PFSK-1 (cell line): ENCODE measurements around the gene MOB1B.

ENCODE experiments used
- FOXP2 ChIP-seq: optimal IDR thresholded peaks from 2 replicates; pipeline ENCODE3; 2011; ENCODE audit warnings: borderline replicate concordance, control low read depth, inconsistent platforms; ENCODE audit not compliant: insufficient read depth; ENCODE audit errors: extremely low read length, extremely low read depth
- POLR2AphosphoS5 ChIP-seq: IDR thresholded peaks from 2 replicates; pipeline ENCODE4 v1.6.1; 2012; ENCODE audit warnings: low read depth, mild to moderate bottlenecking, control low read depth, low read length, moderate library complexity
- SIN3A ChIP-seq: IDR thresholded peaks from 2 replicates; pipeline ENCODE4 v1.6.1; 2012; ENCODE audit warnings: mild to moderate bottlenecking, low read length, moderate library complexity, borderline replicate concordance; ENCODE audit not compliant: insufficient read depth
- TAF1 ChIP-seq: IDR thresholded peaks from 2 replicates; pipeline ENCODE4 v1.6.1; 2012; ENCODE audit warnings: low read length, control low read depth, borderline replicate concordance; ENCODE audit not compliant: insufficient read depth
- TF ChIP-seq, protein P1 (sequence below), 2 experiments: IDR thresholded peaks; 2 replicates each; pipeline versions ENCODE4 v1.6.1 to v1.8.0; 2011 to 2012; ENCODE audit warnings: low read depth in 2 of 2, low read length in 2 of 2, control low read depth in 1 of 2, inconsistent platforms in 1 of 2, mild to moderate bottlenecking in 1 of 2, moderate library complexity in 1 of 2; ENCODE audit not compliant: insufficient read depth in 1 of 2

Gene MOB1B

DNA sequence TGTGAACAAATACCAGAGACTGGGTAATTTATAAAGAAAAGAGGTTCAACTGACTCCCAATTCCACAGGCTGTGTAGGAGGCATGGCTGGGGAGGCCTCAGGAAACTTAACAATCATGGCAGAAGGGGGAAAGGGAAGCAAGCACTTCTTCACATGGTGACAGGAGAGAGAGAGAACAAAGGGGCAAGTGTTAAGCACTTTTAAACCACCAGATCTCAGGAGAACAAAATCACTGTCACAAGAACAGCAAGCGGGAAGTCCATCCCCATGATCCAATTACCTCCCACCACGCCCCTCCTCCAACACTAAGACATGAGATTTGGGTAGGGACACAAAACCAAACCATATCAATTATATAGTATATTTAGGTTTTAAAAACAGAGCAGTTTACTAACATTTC is 30.8 kb downstream of the MOB1B start:
- TF ChIP-seq POLR2AphosphoS5 (no peak), FOXP2 (no peak), TAF1 (no peak), SIN3A (no peak)
- TF ChIP-seq, protein P1, sequence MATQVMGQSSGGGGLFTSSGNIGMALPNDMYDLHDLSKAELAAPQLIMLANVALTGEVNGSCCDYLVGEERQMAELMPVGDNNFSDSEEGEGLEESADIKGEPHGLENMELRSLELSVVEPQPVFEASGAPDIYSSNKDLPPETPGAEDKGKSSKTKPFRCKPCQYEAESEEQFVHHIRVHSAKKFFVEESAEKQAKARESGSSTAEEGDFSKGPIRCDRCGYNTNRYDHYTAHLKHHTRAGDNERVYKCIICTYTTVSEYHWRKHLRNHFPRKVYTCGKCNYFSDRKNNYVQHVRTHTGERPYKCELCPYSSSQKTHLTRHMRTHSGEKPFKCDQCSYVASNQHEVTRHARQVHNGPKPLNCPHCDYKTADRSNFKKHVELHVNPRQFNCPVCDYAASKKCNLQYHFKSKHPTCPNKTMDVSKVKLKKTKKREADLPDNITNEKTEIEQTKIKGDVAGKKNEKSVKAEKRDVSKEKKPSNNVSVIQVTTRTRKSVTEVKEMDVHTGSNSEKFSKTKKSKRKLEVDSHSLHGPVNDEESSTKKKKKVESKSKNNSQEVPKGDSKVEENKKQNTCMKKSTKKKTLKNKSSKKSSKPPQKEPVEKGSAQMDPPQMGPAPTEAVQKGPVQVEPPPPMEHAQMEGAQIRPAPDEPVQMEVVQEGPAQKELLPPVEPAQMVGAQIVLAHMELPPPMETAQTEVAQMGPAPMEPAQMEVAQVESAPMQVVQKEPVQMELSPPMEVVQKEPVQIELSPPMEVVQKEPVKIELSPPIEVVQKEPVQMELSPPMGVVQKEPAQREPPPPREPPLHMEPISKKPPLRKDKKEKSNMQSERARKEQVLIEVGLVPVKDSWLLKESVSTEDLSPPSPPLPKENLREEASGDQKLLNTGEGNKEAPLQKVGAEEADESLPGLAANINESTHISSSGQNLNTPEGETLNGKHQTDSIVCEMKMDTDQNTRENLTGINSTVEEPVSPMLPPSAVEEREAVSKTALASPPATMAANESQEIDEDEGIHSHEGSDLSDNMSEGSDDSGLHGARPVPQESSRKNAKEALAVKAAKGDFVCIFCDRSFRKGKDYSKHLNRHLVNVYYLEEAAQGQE (IDR thresholded peaks at IDR 0.05; ENCODE audit: insufficient read depth in 1 of 2, low read depth in 2 of 2, low read length in 2 of 2) = no peak

DNA sequence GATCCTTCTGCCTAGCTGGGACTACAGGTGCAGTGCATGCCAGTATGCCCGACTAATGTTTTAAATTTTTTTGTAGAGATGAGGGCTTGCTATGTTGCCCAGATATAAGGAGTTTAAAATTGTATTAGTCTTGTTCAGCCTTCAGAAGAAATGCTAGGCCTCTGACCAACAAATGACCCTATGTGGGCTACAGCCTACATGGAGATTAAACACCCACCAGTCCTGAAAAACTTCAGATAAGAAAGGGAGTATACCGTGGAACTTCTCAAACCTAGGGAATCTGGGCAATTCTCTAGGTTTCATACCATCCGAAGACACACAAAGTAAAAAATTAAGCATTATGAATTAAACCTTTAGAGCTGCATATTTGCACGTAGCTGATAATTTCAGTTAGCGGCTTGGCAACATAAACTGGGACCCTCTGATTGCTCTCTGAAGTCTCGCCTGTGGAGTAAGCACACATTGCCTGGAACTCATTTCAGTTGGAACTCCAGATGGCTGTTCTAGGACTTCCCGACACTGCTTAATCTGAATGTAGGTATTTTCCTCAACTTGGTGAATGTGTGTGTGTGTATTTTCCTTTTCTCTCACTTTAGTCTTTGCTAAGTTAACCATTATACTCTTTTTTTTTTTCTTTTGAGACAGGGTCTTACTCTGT is 33.0 kb downstream of the MOB1B start:
- no peak for TF ChIP-seq TAF1
- TF ChIP-seq, protein P1 (IDR thresholded peaks at IDR 0.05; ENCODE audit: insufficient read depth in 1 of 2, low read depth in 2 of 2, low read length in 2 of 2) = no peak
- no peak for TF ChIP-seq FOXP2
- no peak for TF ChIP-seq SIN3A
- no peak for TF ChIP-seq POLR2AphosphoS5

DNA sequence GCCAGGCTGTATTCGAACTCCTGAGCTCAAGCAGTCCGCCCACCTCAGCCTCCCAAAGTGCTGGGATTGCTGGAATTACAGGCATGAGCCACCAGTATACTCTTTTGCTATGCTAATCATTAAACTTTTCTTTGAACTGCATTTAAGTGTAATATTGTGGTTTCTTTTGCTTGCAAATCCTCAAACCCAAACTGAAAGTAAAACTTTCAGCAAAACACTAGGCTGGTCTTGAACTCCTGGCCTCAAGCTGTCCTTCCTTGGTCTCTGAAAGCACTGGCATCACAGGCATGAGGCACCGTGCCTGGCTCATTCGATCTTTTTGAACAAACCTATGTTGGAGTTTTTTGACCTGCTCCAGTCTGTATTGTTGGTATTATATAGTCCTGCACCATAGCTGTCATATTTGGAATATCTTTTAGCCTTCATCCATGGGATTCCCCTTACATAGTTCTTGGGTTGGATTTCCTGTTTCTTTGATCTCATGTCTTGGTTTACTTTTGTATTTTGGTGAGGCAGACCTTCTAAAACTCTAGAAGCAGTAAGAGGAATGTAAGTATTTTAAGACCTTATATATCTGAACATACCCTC is 34.1 kb downstream of the MOB1B start:
- TF ChIP-seq POLR2AphosphoS5 (no peak), TAF1 (no peak), SIN3A (no peak), FOXP2 (no peak)
- TF ChIP-seq, protein P1 (IDR thresholded peaks at IDR 0.05; ENCODE audit: insufficient read depth in 1 of 2, low read depth in 2 of 2, low read length in 2 of 2) = no peak

DNA sequence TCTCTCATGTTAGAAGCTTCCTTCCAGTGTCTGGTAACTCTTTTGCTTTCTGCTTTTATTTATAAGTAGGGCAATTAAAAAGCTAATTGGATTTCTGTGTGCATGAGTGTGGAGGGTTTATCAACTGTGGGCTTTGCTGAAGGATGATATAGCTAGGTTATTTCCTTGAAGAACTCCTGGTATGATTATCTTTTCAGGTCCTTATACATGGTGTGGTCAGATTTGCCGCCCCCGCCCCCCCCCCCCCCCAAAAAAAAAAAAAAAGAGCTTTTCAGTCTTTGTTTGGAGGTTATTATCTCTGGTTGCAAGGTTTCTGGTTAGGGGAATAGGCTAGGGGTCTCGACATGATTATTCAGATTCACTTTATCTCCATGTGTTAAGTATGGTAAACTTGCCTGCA is 35.9 kb downstream of the MOB1B start:
- TF ChIP-seq POLR2AphosphoS5 (no peak), TAF1 (no peak), FOXP2 (no peak), SIN3A (no peak)
- TF ChIP-seq, protein P1 (IDR thresholded peaks at IDR 0.05; ENCODE audit: insufficient read depth in 1 of 2, low read depth in 2 of 2, low read length in 2 of 2) = no peak
